ENCODE results near the gene DHRS12.

Gene DHRS12

DNA sequence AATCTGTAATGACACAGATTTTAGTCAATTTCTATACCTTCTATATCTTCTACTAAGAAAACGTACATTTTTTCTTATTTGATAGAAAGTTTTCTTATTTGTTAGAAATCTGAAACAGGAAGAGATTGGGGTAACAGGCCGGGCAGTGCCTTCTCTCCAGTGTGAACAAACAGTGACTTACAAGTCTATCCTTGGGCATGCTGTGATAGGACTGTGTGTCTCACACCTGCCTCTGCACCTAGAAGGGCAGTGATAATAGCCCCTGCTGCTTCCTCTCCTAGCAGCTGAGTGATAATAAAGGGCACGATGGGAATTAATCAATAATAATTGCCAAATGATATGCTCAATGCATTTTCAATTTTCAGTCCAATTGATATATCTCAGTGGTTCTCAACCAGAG, 39.6 kb upstream of the DHRS12 start:
- DNase-seq (ENCODE audit: extremely low read depth, low read depth), result no peak
- TF ChIP-seq, protein P1, sequence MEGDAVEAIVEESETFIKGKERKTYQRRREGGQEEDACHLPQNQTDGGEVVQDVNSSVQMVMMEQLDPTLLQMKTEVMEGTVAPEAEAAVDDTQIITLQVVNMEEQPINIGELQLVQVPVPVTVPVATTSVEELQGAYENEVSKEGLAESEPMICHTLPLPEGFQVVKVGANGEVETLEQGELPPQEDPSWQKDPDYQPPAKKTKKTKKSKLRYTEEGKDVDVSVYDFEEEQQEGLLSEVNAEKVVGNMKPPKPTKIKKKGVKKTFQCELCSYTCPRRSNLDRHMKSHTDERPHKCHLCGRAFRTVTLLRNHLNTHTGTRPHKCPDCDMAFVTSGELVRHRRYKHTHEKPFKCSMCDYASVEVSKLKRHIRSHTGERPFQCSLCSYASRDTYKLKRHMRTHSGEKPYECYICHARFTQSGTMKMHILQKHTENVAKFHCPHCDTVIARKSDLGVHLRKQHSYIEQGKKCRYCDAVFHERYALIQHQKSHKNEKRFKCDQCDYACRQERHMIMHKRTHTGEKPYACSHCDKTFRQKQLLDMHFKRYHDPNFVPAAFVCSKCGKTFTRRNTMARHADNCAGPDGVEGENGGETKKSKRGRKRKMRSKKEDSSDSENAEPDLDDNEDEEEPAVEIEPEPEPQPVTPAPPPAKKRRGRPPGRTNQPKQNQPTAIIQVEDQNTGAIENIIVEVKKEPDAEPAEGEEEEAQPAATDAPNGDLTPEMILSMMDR (IDR thresholded peaks at IDR 0.05; ENCODE audit: low read depth, low read length), result no peak

- TF ChIP-seq, protein P1 (IDR thresholded peaks at IDR 0.05; ENCODE audit: low read depth, low read length), result no peak
- no peak for DNase-seq (ENCODE audit: extremely low read depth, low read depth)
Observed at GRCh38 chr13:51841732-51842131, 37.8 kb upstream of the DHRS12 start.

DNA sequence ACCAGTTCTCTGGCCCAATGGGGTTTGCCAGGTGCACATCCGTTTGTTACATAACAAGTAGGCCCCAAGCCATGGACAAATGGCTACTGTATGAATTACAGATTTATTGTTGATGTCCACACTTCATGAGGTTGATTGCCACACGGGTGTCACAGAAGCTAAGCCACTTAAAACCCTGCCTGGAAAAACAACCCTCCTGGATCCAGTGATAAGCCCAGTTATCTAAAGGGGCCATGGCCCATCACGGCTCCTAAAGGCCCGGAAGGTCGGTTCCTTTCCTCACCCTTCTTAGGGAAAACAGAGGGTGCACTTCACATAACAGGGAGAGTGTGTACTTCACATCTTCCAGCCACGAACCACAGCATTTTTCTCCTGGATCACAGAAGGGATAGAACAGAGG, 37.0 kb upstream of the DHRS12 start:
- TF ChIP-seq, protein P1 (IDR thresholded peaks at IDR 0.05; ENCODE audit: low read depth, low read length), result no peak
- no peak for DNase-seq (ENCODE audit: extremely low read depth, low read depth)

DNA sequence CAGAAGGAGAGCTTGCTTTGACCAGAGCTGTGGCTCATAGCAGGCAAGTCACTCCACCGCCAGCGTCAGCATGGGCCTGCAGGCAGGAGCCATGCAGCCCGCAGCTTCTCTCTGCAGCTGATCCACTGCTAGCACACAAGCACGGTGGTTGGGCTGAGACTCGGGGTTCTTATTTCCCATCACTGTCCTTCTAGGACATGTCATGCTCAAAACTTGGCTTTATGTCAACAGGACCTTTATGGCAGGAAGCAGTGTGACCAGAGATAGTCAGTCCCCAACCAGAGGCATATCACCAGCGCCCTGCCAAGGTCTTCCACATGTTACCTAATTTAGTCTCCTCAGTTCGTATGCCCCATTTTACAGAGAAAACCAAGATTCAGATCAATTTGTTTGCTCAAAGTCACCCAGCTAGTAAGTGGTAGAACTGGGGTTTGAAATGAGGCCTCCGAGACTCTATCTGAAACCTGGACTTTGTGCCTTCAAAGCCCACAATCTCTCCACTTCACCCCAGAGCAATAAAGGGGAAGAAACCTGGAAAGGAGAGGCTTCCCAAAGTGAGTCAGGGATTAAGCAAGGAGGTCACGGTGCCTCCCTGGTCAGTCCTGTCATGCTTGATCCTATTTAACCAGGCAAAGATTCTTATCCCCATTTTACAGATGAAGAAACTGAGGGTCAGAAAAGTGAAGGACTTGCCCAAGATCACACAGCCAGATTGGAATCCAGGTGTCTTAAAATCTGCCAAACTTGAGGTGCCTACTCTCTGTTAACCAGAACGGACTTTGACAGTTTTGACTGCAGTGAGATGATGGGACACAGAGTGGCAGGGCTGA, 36.0 kb upstream of the DHRS12 start:
- DNase-seq (ENCODE audit: extremely low read depth, low read depth), result no peak
- TF ChIP-seq, protein P1 (IDR thresholded peaks at IDR 0.05; ENCODE audit: low read depth, low read length), result no peak

DNA sequence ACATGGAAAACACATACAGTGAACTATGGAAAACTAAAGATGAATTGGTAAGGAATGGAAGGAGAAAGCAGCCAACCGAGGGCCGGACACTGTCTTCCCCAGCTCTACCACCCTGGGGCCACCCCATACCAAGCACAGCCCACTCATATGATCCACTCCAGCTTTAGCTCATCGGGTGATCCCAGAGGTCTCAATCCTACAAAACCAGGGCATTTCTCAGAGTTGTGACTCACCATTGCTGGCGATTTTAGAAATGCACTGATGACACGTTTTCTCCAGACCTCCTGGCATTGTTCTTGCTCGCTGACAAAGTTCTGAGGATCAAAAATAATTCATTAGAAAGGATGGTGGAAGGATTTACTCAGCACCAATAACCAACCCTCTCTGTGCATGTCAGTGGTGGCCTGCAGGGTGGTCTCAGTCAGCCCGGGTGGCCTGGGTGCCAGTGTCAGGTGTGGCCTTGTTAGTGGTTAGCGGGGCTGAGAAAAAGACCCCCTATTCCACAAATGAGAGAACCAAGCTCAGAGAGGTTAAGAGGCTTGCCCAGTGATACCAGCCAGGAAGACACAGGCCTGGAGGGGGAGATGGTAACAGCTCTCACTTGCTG, 34.4 kb upstream of the DHRS12 start:
- TF ChIP-seq, protein P1 (IDR thresholded peaks at IDR 0.05; ENCODE audit: low read depth, low read length), result no peak
- no peak for DNase-seq (ENCODE audit: extremely low read depth, low read depth)

GRCh38 chr13:51837016-51837415, 33.1 kb upstream of the DHRS12 start:
- TF ChIP-seq, protein P1 (IDR thresholded peaks at IDR 0.05; ENCODE audit: low read depth, low read length), result no peak
- DNase-seq (ENCODE audit: extremely low read depth, low read depth), result no peak

DNA sequence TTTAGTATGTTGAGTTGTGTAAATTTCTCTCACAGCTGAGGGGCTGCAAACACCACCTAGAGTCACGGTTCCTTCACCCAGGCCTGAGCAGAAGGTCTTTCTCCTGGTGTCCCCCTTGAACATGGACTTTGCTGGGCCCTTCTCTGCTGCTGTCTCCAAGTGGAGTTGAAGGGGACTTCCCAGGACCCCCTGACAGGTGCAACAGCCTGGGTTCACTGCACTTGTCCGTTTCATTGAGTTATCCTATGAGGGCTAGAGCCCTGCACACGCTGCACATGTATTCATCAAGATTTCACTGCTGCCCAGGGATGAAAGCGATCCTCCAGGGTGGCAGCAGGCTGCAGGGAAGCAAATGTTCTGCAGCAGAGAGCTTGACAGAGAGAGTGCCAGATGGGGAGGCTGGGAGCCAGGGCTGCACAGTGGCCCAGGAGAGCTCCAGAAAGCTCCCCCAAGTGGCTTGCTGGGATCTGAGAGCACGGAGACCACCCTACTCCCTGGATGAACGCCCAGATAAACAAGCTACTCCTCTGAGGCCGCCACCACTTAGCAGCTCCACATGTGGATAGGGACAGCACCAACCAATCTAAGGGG, 30.7 kb upstream of the DHRS12 start:
- TF ChIP-seq, protein P1 (IDR thresholded peaks at IDR 0.05; ENCODE audit: low read depth, low read length), result no peak
- no peak for DNase-seq (ENCODE audit: extremely low read depth, low read depth)

All from AG09319 (cell line).